ENCODE data around the gene VRK1. TPM values are rescaled to one million over a fixed set of nuclear protein-coding genes. Genes with fewer than 3 reads are reported as not detected.

Gene VRK1
- total RNA-seq (1 to 10 TPM; 2.4 to 7.0 (median 3.6) TPM), polyA plus RNA-seq (1 to 10 TPM; 3.0 to 5.3 TPM)

DNA sequence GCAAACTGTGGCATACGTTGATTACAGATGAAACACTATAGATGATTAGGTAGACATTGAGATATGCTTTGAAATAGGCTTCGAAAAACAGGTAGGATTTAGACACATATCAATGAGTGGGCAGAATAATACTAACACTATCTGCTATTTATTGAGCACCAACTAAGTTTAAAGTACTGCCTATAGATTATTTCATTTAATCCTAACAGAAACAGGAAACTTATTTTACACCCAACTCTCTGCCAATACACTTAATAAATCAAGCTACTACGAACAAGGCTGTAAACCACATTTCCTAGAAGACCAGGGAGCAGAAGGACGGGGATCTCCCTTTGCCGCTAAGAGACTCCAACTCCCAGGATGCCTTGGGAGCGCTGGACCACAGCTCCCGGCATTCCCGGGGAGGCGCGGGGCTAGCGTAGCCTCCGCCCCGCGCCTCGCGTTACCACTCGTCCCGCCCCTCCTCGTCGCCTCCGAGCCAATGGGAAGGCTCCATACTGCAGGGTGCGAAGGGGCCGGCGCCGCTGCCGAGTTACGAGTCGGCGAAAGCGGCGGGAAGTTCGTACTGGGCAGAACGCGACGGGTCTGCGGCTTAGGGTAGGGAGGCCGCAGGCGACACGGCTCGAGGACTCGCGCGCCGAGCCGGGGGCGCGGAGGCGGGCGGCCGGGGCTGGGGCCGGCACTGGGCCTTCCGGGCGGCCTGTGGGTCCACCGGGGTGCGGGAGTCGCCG, at the start of gene VRK1:
VRK1 (plus strand) TSS at position 532 of the 731 bp plus-strand sequence. CDS start 36,090 bp downstream, outside the sequence.
- TF ChIP-seq, protein P1, sequence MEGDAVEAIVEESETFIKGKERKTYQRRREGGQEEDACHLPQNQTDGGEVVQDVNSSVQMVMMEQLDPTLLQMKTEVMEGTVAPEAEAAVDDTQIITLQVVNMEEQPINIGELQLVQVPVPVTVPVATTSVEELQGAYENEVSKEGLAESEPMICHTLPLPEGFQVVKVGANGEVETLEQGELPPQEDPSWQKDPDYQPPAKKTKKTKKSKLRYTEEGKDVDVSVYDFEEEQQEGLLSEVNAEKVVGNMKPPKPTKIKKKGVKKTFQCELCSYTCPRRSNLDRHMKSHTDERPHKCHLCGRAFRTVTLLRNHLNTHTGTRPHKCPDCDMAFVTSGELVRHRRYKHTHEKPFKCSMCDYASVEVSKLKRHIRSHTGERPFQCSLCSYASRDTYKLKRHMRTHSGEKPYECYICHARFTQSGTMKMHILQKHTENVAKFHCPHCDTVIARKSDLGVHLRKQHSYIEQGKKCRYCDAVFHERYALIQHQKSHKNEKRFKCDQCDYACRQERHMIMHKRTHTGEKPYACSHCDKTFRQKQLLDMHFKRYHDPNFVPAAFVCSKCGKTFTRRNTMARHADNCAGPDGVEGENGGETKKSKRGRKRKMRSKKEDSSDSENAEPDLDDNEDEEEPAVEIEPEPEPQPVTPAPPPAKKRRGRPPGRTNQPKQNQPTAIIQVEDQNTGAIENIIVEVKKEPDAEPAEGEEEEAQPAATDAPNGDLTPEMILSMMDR (IDR thresholded peaks at IDR 0.05) = no peak
- ATAC-seq (peak; percentile 100), FAIRE-seq (peak; percentile 85), DNase-seq (peak; percentile 94 to 98 (median 96))
- peak within 1 kb of the TSS; percentile 72 to 94 (median 79) for H3K4me3 ChIP-seq
- H3K27ac ChIP-seq = no peak within 1 kb of the TSS
- no peaks in the 10 kb centered on the region for H3K27me3 ChIP-seq
- WGBS, 2 donors = 2% methylated on average over 57 of the region's 57 CpGs
- H3K9me3 ChIP-seq = no peaks in the 10 kb centered on the region
- H3K36me3 ChIP-seq = no peaks in the 10 kb centered on the region
- H3K4me1 ChIP-seq = peaks cover 0 to 11% (median 0%) of the 10 kb centered on the region in 3 donors
- intact Hi-C loops (cut with DNase I) = no loop called here

- no peaks in the 10 kb centered on the region for H3K27me3 ChIP-seq
- TF ChIP-seq, protein P1 (IDR thresholded peaks at IDR 0.05) = no peak
- H3K4me1 ChIP-seq = no peaks in the 10 kb centered on the region
- FAIRE-seq = no peak
- intact Hi-C loops (cut with DNase I) = loop anchor here in 1 of 3 donors (10.0 kb wide), 1 partner anchor 163 kb away; no protein-coding TSS in a partner anchor
- 70 to 74% methylated on average over 10 of the region's 10 CpGs for WGBS, 2 donors
- no peak overlapping the region for H3K27ac ChIP-seq
- ATAC-seq = no peak
- no peak for DNase-seq
- H3K4me3 ChIP-seq = no peak overlapping the region
- H3K36me3 ChIP-seq = no peaks in the 10 kb centered on the region
- H3K9me3 ChIP-seq = no peaks in the 10 kb centered on the region
Observed at GRCh38 chr14:96747608-96748007, 49.6 kb upstream of the VRK1 start.

- H3K4me3 ChIP-seq = no peak overlapping the region
- WGBS, 2 donors = 29 to 42% methylated on average over 6 of the region's 6 CpGs
- DNase-seq = no peak
- H3K27me3 ChIP-seq = no peaks in the 10 kb centered on the region
- no peak for FAIRE-seq
- H3K27ac ChIP-seq = no peak overlapping the region
- TF ChIP-seq, protein P1 (IDR thresholded peaks at IDR 0.05) = no peak
- no peak for ATAC-seq
- intact Hi-C loops (cut with DNase I) = loop anchor here in 1 of 3 donors (10.0 kb wide), 1 partner anchor 164 kb away; no protein-coding TSS in a partner anchor
- no peaks in the 10 kb centered on the region for H3K36me3 ChIP-seq
- H3K4me1 ChIP-seq = no peaks in the 10 kb centered on the region
- H3K9me3 ChIP-seq = no peaks in the 10 kb centered on the region
Observed at GRCh38 chr14:96748362-96748761, 48.8 kb upstream of the VRK1 start.

DNA sequence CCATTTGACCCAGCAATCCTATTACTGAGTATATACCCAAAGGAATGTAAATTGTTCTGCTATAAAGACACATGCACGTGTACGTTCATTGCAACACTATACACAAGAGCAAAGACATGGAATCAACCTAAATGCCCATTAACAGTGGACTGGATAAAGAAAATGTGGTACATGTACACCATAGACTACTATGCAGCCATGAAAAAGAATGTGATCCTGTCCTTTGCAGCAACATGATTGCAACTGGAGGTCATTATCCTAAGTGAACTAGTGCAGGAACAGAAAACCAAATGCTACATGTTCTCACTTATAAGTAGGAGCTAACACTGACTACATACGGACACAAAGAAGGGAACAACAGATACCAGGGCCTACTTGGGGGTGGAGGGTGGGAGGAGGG, 45.7 kb upstream of the VRK1 start:
- intact Hi-C loops (cut with DNase I) = no loop called here
- H3K4me3 ChIP-seq = no peak overlapping the region
- DNase-seq (no peak), FAIRE-seq (no peak), ATAC-seq (no peak)
- TF ChIP-seq, protein P1 (IDR thresholded peaks at IDR 0.05) = no peak
- no peaks in the 10 kb centered on the region for H3K36me3 ChIP-seq
- no peak overlapping the region for H3K27ac ChIP-seq
- no peaks in the 10 kb centered on the region for H3K9me3 ChIP-seq
- WGBS, 2 donors = 47 to 49% methylated on average over 3 of the region's 3 CpGs
- no peaks in the 10 kb centered on the region for H3K4me1 ChIP-seq
- H3K27me3 ChIP-seq = no peaks in the 10 kb centered on the region

- DNase-seq = no peak
- Histone ChIP-seq H3K27ac (no peak overlapping the region), H3K4me3 (no peak overlapping the region), H3K27me3 (peaks cover 0 to 6% (median 0%) of the 10 kb centered on the region in 4 donors), H3K36me3 (no peaks in the 10 kb centered on the region), H3K9me3 (no peaks in the 10 kb centered on the region), H3K4me1 (no peaks in the 10 kb centered on the region)
- intact Hi-C loops (cut with DNase I) = no loop called here
- TF ChIP-seq, protein P1 (IDR thresholded peaks at IDR 0.05) = no peak
- ATAC-seq = no peak
- FAIRE-seq = no peak
- 67 to 76% methylated on average over 5 of the region's 5 CpGs for WGBS, 2 donors
Observed at GRCh38 chr14:96752125-96752524, 45.1 kb upstream of the VRK1 start.

Measured in pancreas (tissue), 10 donors.